Measurements from ENCODE around the gene GRIN1. TPM values are rescaled to one million over a fixed set of nuclear protein-coding genes. Genes with fewer than 3 reads are reported as not detected.

The GRIN1 gene
- total RNA-seq = under 0.01 TPM in 1 of 2 replicates, not detected in the other

GRCh38 chr9:137138722-137139467 is at the start of gene GRIN1:
TSS of gene GRIN1 (plus strand) at chr9:137139154. CDS start at chr9:137139487, 333 bp downstream.

GRCh38 chr9:137114613-137115393 is 24.2 kb upstream of the GRIN1 start, which contains the start of gene DPP7:
TSS of gene DPP7 (minus strand) at chr9:137114733. CDS start at chr9:137114713, 20 bp downstream.

GRCh38 chr9:137169896-137170358 is 31.0 kb downstream of the GRIN1 start, which contains the start of gene LRRC26:
TSS of gene LRRC26 (minus strand) at chr9:137170051. CDS start at chr9:137169943, 108 bp downstream.

GRCh38 chr9:137188490-137189296 is 49.7 kb downstream of the GRIN1 start, which contains the start of the genes ANAPC2 and SSNA1:
TSS of gene ANAPC2 (minus strand) at chr9:137188560. CDS start at chr9:137188532, 28 bp downstream.
TSS of gene SSNA1 (plus strand) at chr9:137188676. CDS start at chr9:137188727, 51 bp downstream.

GRCh38 chr9:137200311-137201204 is 61.6 kb downstream of the GRIN1 start, which contains the start of gene TPRN:
TSS of gene TPRN (minus strand) at chr9:137200741. CDS start at chr9:137200711, 30 bp downstream.

GRCh38 chr9:137205126-137206069 is 66.4 kb downstream of the GRIN1 start, which contains the start of the genes NDOR1 and TMEM203:
TSS of gene NDOR1 (plus strand) at chr9:137205700. CDS start at chr9:137205778, 78 bp downstream.
TSS of gene TMEM203 (minus strand) at chr9:137205648. CDS start at chr9:137205414, 234 bp downstream.

Small RNAs within 50 kb of the gene (small RNA-seq; reads per million reads assigned to genes)
- gene MIR3621 = not detected
- not detected for gene RF00153

Other genes with a start within 250 kb of the GRIN1 start
- gene FBXW5, start 194.4 kb upstream of the GRIN1 start, total RNA-seq = 112 and 219 TPM in 2 replicates
- 0.98 and 3.9 TPM in 2 replicates for gene C8G, start 193.9 kb upstream of the GRIN1 start, total RNA-seq
- gene LCN12, start 186.9 kb upstream of the GRIN1 start, total RNA-seq = 1.1 TPM in 1 of 2 replicates, not detected in the other
- 0.76 and 2.0 TPM in 2 replicates for gene PTGDS, start 161.7 kb upstream of the GRIN1 start, total RNA-seq
- gene LCNL1, start 156.2 kb upstream of the GRIN1 start, total RNA-seq = not detected in 2 replicates
- 11.0 and 16.8 TPM in 2 replicates for gene PAXX, start 146.7 kb upstream of the GRIN1 start, total RNA-seq
- 328 and 397 TPM in 2 replicates for gene CLIC3, start 142.6 kb upstream of the GRIN1 start, total RNA-seq
- 11.6 and 15.3 TPM in 2 replicates for gene ABCA2, start 110.9 kb upstream of the GRIN1 start, total RNA-seq
- not detected in 2 replicates for gene FUT7, start 107.1 kb upstream of the GRIN1 start, total RNA-seq
- gene NPDC1, start 93.0 kb upstream of the GRIN1 start, total RNA-seq = under 0.01 and 0.22 TPM in 2 replicates
- 0.11 TPM in 1 of 2 replicates, not detected in the other for gene ENTPD2, start 85.1 kb upstream of the GRIN1 start, total RNA-seq
- 2.4 and 5.4 TPM in 2 replicates for gene SAPCD2, start 68.6 kb upstream of the GRIN1 start, total RNA-seq
- 12.6 and 15.5 TPM in 2 replicates for gene UAP1L1, start 61.6 kb upstream of the GRIN1 start, total RNA-seq
- gene MAN1B1, start 52.2 kb upstream of the GRIN1 start, total RNA-seq = 70.3 and 93.4 TPM in 2 replicates
- gene DPP7, start 24.4 kb upstream of the GRIN1 start, total RNA-seq = 52.1 and 108 TPM in 2 replicates
- not detected in 2 replicates for gene LRRC26, start 30.9 kb downstream of the GRIN1 start, total RNA-seq
- gene TMEM210, start 32.9 kb downstream of the GRIN1 start, total RNA-seq = not detected in 2 replicates
- 28.3 and 48.3 TPM in 2 replicates for gene ANAPC2, start 49.4 kb downstream of the GRIN1 start, total RNA-seq
- gene SSNA1, start 49.5 kb downstream of the GRIN1 start, total RNA-seq = 72.2 and 73.2 TPM in 2 replicates
- gene TPRN, start 61.6 kb downstream of the GRIN1 start, total RNA-seq = 8.4 and 12.2 TPM in 2 replicates
- 34.5 and 35.0 TPM in 2 replicates for gene TMEM203, start 66.5 kb downstream of the GRIN1 start, total RNA-seq
- 7.3 and 7.9 TPM in 2 replicates for gene NDOR1, start 66.5 kb downstream of the GRIN1 start, total RNA-seq
- under 0.01 TPM in 1 of 2 replicates, not detected in the other for gene RNF208, start 83.1 kb downstream of the GRIN1 start, total RNA-seq
- gene CYSRT1, start 86.0 kb downstream of the GRIN1 start, total RNA-seq = 0.39 and 1.1 TPM in 2 replicates
- 0.76 and 2.0 TPM in 2 replicates for gene RNF224, start 88.3 kb downstream of the GRIN1 start, total RNA-seq
- 0.11 and 0.39 TPM in 2 replicates for gene SLC34A3, start 91.7 kb downstream of the GRIN1 start, total RNA-seq
- 76.2 and 226 TPM in 2 replicates for gene TUBB4B, start 102.1 kb downstream of the GRIN1 start, total RNA-seq
- gene STPG3, start 112.1 kb downstream of the GRIN1 start, total RNA-seq = not detected in 2 replicates
- gene NELFB, start 116.2 kb downstream of the GRIN1 start, total RNA-seq = 50.3 and 57.0 TPM in 2 replicates
- 18.1 and 25.5 TPM in 2 replicates for gene TOR4A, start 138.6 kb downstream of the GRIN1 start, total RNA-seq
- not detected in 2 replicates for gene NRARP, start 163.1 kb downstream of the GRIN1 start, total RNA-seq